ENCODE measurements around the gene HDAC1.

Gene HDAC1

GRCh38 chr1:32342704-32343103 lies 50.8 kb downstream of the HDAC1 start:
- H3K27me3 ChIP-seq (ENCODE audit: insufficient read depth, low read length, poor library complexity, severe bottlenecking) = no peaks in the 10 kb centered on the region
- no peaks in the 10 kb centered on the region for H3K36me3 ChIP-seq (ENCODE audit: insufficient read depth, low read length)
- no peak overlapping the region for H3K4me3 ChIP-seq (ENCODE audit: low read length, poor library complexity, severe bottlenecking)
- H4K20me1 ChIP-seq (ENCODE audit: insufficient read depth, low read length, poor library complexity, severe bottlenecking) = no peaks in the 10 kb centered on the region
- H3K4me2 ChIP-seq (ENCODE audit: low read depth, low read length, poor library complexity, severe bottlenecking) = no peak overlapping the region
- H3F3A ChIP-seq (ENCODE audit: low read depth) = no peaks in the 10 kb centered on the region
- no peaks in the 10 kb centered on the region for H3K79me2 ChIP-seq (ENCODE audit: insufficient read depth, low read length)
- peaks cover 3% of the 10 kb centered on the region for H3K4me1 ChIP-seq (ENCODE audit: insufficient read depth, low read length, poor library complexity, severe bottlenecking)
- H3K9me2 ChIP-seq (replicated peaks; ENCODE audit: low read depth, low read length) = no peaks in the 10 kb centered on the region
- TF ChIP-seq EZH2phosphoT487 (IDR thresholded peaks at IDR 0.05; ENCODE audit: borderline replicate concordance) (no peak), CTCF (conservative IDR thresholded peaks at IDR 0.05; ENCODE audit: low read length) (no peak)
- no peak overlapping the region for H3K9ac ChIP-seq (ENCODE audit: low read depth, low read length, poor library complexity, severe bottlenecking)
- H2AFZ ChIP-seq (ENCODE audit: low read length) = no peak overlapping the region
- H3K9me3 ChIP-seq (ENCODE audit: insufficient read depth, low read depth, low read length) = no peaks in the 10 kb centered on the region

DNA sequence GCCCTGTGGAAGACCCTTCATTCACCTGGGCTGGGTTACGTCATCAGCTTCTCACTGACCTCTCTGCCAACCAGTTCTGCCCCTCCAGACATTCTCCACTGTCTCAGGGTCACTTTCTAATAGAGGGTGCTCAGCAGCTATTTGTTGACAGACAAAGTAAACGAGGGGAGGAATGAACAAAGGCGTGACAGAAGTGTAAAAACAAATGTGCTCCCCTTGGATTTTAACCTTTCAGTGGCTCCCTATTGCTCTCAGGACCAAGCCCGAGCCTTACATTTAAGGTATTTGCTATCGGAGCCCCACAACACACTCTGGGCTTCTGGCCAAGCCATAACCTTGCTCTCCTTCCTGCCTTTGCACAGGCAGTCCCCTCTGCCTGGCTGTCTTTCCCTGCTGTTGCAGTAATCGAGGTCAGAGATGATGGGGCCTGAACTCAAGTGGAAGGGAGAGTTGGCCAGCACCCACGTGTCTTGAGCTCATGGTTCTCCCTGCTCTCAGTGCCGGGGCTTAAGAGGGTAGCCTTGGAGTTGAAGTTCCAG lies 53.5 kb downstream of the HDAC1 start:
- no peak for TF ChIP-seq EZH2phosphoT487 (IDR thresholded peaks at IDR 0.05; ENCODE audit: borderline replicate concordance)
- TF ChIP-seq CTCF (conservative IDR thresholded peaks at IDR 0.05; ENCODE audit: low read length) = no peak
- H3K9ac ChIP-seq (ENCODE audit: low read depth, low read length, poor library complexity, severe bottlenecking) = no peak overlapping the region
- no peak overlapping the region for H3K4me2 ChIP-seq (ENCODE audit: low read depth, low read length, poor library complexity, severe bottlenecking)

DNA sequence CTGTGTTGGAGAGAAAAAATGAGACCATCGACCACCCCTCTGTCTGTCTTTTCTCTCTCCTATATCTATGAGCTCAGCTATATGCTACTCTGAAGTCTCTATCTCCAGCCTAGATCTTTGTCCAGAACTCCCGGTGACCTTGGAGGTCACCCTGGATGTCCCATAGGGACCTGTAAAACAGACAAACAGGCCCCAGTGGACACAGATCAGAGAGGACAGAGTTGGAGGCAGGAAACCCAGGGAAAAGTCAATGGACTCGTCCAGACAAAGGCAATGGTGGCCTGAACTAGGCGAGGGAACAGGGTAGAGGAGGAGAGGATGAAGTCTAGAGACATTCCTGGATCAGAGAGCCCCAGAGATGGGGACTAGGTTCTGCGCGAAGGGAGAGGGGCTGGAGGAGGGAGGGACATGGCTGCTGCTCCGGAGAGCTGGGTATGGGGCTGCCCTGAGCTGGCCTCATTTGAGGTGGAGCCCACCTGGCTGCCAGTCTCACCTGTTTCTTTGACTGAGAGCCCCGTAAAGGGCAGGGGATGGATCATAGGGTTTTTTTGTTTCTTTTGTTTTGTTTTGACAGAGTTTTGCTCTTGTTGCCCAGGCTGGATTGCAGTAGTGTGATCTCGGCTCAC lies 54.8 kb downstream of the HDAC1 start:
- no peaks in the 10 kb centered on the region for H3K27me3 ChIP-seq (ENCODE audit: insufficient read depth, low read length, poor library complexity, severe bottlenecking)
- H3F3A ChIP-seq (ENCODE audit: low read depth) = no peaks in the 10 kb centered on the region
- H3K9me2 ChIP-seq (replicated peaks; ENCODE audit: low read depth, low read length) = no peaks in the 10 kb centered on the region
- no peak overlapping the region for H3K4me2 ChIP-seq (ENCODE audit: low read depth, low read length, poor library complexity, severe bottlenecking)
- peaks cover 12% of the 10 kb centered on the region for H3K4me1 ChIP-seq (ENCODE audit: insufficient read depth, low read length, poor library complexity, severe bottlenecking)
- no peak overlapping the region for H3K9ac ChIP-seq (ENCODE audit: low read depth, low read length, poor library complexity, severe bottlenecking)
- no peak overlapping the region for H3K4me3 ChIP-seq (ENCODE audit: low read length, poor library complexity, severe bottlenecking)
- TF ChIP-seq CTCF (conservative IDR thresholded peaks at IDR 0.05; ENCODE audit: low read length) = no peak
- TF ChIP-seq EZH2phosphoT487 (IDR thresholded peaks at IDR 0.05; ENCODE audit: borderline replicate concordance) = no peak
- no peaks in the 10 kb centered on the region for H3K79me2 ChIP-seq (ENCODE audit: insufficient read depth, low read length)
- H3K36me3 ChIP-seq (ENCODE audit: insufficient read depth, low read length) = no peaks in the 10 kb centered on the region
- H4K20me1 ChIP-seq (ENCODE audit: insufficient read depth, low read length, poor library complexity, severe bottlenecking) = no peaks in the 10 kb centered on the region
- H2AFZ ChIP-seq (ENCODE audit: low read length) = no peak overlapping the region
- H3K9me3 ChIP-seq (ENCODE audit: insufficient read depth, low read depth, low read length) = no peaks in the 10 kb centered on the region

More for the DNA sequence above, 53.5 kb downstream of the HDAC1 start:
- Histone ChIP-seq H3K9me3 (ENCODE audit: insufficient read depth, low read depth, low read length) (no peaks in the 10 kb centered on the region), H2AFZ (ENCODE audit: low read length) (no peak overlapping the region), H3K79me2 (ENCODE audit: insufficient read depth, low read length) (no peaks in the 10 kb centered on the region), H3F3A (ENCODE audit: low read depth) (no peaks in the 10 kb centered on the region), H4K20me1 (ENCODE audit: insufficient read depth, low read length, poor library complexity, severe bottlenecking) (no peaks in the 10 kb centered on the region), H3K4me3 (ENCODE audit: low read length, poor library complexity, severe bottlenecking) (no peak overlapping the region), H3K36me3 (ENCODE audit: insufficient read depth, low read length) (no peaks in the 10 kb centered on the region), H3K4me1 (ENCODE audit: insufficient read depth, low read length, poor library complexity, severe bottlenecking) (peaks cover 6% of the 10 kb centered on the region), H3K9me2 (replicated peaks; ENCODE audit: low read depth, low read length) (no peaks in the 10 kb centered on the region), H3K27me3 (ENCODE audit: insufficient read depth, low read length, poor library complexity, severe bottlenecking) (no peaks in the 10 kb centered on the region)
